ENCODE data around the gene NCSTN.

GRCh38 chr1:160403244-160403643 lies 60.1 kb downstream of the NCSTN start:
- TF ChIP-seq RAD21 (IDR thresholded peaks at IDR 0.05; ENCODE audit: low read depth) (no peak), EP300 (IDR thresholded peaks at IDR 0.05; ENCODE audit: borderline replicate concordance) (no peak), CEBPB (IDR thresholded peaks at IDR 0.05) (no peak), YY1 (IDR thresholded peaks at IDR 0.05; ENCODE audit: low read depth) (no peak), NFIC (IDR thresholded peaks at IDR 0.05) (no peak), TAF1 (IDR thresholded peaks at IDR 0.05; ENCODE audit: low read depth) (no peak), MAX (IDR thresholded peaks at IDR 0.05) (no peak), TEAD4 (IDR thresholded peaks at IDR 0.05) (no peak), EGR1 (IDR thresholded peaks at IDR 0.05) (no peak), ZBTB7A (IDR thresholded peaks at IDR 0.05; ENCODE audit: low read depth) (no peak), FOXM1 (IDR thresholded peaks at IDR 0.05; ENCODE audit: borderline replicate concordance, low read depth) (no peak)
- TF ChIP-seq, protein P1, sequence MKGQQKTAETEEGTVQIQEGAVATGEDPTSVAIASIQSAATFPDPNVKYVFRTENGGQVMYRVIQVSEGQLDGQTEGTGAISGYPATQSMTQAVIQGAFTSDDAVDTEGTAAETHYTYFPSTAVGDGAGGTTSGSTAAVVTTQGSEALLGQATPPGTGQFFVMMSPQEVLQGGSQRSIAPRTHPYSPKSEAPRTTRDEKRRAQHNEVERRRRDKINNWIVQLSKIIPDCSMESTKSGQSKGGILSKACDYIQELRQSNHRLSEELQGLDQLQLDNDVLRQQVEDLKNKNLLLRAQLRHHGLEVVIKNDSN (IDR thresholded peaks at IDR 0.05), result no peak
- TF ChIP-seq, protein P2, sequence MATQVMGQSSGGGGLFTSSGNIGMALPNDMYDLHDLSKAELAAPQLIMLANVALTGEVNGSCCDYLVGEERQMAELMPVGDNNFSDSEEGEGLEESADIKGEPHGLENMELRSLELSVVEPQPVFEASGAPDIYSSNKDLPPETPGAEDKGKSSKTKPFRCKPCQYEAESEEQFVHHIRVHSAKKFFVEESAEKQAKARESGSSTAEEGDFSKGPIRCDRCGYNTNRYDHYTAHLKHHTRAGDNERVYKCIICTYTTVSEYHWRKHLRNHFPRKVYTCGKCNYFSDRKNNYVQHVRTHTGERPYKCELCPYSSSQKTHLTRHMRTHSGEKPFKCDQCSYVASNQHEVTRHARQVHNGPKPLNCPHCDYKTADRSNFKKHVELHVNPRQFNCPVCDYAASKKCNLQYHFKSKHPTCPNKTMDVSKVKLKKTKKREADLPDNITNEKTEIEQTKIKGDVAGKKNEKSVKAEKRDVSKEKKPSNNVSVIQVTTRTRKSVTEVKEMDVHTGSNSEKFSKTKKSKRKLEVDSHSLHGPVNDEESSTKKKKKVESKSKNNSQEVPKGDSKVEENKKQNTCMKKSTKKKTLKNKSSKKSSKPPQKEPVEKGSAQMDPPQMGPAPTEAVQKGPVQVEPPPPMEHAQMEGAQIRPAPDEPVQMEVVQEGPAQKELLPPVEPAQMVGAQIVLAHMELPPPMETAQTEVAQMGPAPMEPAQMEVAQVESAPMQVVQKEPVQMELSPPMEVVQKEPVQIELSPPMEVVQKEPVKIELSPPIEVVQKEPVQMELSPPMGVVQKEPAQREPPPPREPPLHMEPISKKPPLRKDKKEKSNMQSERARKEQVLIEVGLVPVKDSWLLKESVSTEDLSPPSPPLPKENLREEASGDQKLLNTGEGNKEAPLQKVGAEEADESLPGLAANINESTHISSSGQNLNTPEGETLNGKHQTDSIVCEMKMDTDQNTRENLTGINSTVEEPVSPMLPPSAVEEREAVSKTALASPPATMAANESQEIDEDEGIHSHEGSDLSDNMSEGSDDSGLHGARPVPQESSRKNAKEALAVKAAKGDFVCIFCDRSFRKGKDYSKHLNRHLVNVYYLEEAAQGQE (IDR thresholded peaks at IDR 0.05; ENCODE audit: low read depth), result no peak
